Inflammatory macrophage treated with lipopolysaccharide for 1 hour (primary cell): Measurements from ENCODE around the gene TLCD2.

Source experiments
- DNase-seq, 2 donors: peaks; one replicate each; pipeline ENCODE4 v3.0.0-alpha.2; 2020 to 2022

Gene TLCD2

DNA sequence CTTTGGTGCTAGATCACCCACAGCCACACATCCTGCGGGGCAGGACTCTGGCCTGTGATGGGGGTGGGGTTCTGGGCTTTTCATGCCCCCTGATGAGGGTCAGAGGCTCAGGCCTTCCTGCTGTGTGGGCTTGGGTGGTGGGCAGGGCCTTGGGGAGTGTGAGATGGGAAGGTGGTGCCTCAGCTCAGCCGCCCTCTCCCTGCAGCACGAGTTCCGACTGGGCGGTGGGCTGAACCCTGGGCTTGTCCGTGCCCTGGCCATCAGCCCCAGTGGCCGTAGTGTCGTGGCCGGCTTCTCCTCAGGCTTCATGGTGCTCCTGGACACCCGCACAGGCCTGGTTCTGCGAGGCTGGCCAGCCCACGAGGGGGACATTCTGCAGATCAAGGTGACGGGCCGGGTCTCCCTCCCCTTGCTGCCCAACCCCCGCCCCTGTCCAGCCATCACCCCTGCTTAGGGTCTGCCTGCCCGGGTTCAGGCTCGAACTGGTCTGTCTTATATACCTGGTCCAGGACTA lies 25.7 kb upstream of the TLCD2 start:
- no peak for DNase-seq

DNA sequence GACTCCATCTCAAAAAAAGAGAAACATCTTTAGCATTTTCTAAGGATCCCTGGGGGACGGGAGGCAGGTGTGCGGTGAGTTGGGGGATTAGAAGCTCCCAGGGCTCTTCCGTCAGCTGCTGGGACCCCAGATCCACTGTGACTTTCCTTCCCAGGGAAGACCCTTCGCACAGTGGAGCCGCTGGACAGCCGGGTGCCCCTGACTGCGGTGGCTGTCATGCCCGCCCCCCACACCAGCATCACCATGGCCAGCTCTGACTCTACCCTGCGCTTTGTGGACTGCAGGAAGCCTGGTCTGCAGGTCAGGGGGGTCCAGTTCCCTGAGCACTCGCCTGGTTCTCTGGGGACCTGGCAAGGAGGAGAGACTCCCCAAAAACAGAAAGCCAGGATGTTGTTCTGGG lies 25.2 kb upstream of the TLCD2 start:
- DNase-seq = no peak

DNA sequence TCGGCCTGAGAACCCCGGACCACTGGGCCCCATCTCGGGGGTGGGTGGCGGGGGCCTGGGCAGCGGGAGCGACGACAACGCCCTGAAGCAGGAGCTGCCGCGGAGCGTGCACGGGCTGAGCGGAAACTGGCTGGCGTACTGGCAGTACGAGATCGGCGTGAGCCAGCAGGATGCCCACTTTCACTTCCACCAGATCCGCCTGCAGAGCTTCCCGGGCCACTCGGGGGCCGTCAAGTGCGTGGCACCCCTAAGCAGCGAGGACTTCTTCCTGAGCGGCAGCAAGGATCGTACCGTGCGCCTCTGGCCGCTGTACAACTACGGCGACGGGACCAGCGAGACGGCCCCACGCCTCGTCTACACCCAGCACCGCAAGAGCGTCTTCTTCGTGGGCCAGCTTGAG lies 23.6 kb upstream of the TLCD2 start:
- no peak for DNase-seq

DNA sequence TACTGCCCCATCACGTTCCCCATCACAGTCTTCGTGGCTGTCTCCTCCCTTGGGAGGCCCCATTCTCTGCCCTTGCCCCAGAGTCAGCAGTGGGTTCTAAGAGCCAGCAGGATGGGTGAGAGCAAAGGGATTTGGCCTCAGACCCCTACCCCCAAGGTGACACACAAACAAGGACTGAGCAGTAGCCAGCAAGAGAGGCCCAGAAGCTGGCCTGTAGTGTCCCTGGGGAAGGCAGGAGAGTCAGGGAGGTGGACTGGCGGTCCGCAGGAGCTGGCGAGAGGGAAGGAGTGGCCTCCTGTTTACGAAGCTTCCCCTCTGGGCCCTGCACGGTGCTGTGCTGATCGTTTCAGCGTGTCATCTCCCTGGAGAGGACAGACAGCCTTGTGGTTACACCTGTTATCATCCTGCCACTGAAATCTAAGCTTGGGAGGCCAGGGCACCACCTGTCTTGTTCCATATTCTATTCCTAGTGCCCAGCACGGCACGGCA lies 22.7 kb upstream of the TLCD2 start:
- DNase-seq = no peak

DNA sequence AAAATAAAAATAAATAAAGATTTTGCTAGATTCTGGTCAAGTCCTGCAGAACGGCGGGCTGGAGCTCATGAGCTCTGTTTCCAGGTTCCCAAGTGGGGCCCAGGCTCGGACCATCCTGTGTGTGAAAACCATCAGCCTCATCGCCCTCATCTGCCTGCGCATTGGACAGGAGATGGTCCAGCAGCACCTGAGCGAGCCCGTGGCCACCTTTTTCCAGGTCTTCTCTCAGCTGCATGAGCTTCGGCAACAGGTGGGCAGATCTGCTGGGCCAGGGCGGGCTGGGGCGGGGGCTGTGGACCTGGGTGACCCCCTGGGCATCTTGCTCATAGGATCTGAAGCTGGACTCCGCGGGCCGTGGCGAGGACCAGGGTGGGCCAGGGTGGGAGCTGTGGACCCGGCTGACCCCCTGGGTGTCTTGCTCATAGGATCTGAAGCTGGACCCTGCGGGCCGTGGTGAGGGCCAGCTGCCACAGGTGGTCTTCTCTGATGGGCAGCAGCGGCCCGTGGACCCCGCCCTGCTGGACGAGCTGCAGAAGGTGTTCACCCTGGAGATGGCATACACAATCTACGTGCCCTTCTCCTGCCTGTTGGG lies 22.2 kb upstream of the TLCD2 start:
- no peak for DNase-seq

DNA sequence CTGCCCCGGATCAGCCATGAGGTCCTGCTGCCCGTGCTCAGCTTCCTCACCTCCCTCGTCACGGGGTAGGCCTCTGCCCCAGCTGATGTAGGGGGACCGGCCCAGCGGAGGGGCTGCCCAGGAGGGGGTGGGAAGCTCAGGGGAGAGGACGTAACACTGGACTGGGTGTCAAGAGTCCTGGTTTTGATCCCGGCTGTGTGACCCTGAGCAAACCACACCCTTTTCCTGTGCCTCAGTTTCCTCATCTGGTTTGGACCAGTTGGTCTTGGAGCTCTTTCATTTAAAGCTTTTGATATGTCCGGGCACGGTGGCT lies 21.0 kb upstream of the TLCD2 start:
- no peak for DNase-seq

DNA sequence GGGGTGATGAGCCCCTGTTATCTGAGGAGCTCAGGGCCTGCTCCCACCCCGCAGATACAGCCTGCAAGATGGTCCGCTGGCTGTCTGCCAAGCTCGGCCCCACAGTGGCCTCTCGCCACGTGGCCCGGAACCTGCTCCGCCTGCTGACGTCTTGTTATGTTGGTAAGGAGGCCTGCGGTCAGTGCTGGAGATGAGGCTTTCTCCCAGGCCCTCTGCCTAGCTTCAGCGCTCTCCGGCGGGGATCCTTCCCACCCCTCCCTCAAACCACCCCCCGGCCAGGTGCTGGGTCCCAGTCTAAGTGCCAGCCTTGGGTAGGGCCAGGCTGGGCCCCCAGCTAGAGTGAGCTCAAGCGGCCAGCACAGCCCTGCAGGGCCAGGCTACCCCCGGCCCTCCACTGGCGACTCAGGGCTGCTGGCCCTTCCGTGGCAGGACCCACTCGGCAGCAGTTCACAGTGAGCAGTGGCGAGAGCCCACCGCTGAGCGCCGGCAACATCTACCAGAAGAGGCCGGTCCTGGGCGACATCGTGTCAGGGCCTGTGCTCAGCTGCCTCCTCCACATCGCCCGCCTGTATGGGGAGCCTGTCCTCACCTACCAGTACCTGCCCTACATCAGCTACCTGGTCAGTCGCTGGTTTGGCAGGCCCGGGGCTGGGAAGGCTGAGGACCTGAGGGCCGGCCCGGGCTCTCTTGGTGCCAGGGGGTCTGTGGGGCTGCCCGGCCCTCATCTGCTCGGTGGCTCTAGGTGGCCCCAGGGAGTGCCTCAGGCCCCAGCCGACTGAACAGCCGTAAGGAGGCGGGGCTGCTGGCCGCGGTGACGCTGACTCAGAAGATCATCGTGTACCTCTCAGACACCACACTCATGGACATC lies 20.4 kb upstream of the TLCD2 start:
- no peak for DNase-seq

DNA sequence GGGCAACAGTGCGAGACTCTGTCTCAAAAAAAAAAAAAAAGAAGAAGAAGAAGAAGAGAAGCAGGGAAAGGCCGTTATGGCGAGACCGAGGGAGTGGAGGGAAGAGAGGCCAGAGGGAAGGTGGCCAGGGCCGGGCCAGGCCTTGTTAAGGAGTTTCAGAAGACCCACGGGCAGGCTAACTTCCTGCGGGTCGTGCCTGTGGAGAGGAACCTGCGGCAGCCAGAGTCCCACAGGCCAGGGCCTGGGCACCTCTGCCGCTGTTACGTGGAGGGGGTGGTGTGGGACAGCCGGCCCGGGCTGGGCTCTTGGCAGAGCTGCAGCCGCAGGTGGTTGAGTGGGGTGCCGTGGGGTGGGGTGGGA lies 19.8 kb upstream of the TLCD2 start:
- peak; percentile 48 to 60 for DNase-seq

DNA sequence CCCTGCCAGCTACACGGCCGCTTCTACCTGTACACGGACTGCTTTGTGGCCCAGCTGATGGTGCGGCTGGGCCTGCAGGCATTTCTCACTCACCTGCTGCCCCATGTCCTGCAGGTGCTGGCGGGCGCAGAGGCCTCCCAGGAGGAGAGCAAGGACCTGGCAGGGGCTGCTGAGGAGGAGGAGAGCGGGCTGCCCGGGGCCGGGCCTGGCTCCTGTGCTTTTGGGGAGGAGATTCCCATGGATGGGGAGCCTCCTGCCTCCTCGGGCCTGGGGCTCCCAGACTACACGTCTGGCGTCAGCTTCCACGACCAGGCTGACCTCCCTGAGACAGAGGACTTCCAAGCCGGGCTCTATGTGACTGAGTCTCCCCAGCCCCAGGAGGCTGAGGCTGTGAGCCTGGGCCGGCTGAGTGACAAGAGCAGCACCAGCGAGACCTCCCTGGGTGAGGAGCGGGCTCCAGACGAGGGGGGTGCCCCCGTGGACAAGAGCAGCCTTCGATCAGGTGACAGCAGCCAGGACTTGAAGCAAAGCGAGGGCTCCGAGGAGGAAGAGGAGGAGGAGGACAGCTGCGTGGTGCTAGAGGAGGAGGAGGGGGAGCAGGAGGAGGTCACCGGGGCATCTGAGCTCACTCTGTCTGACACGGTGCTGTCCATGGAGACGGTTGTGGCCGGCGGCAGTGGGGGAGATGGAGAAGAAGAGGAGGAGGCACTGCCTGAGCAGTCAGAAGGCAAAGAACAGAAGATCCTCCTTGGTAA lies 17.9 kb upstream of the TLCD2 start:
- no peak for DNase-seq

DNA sequence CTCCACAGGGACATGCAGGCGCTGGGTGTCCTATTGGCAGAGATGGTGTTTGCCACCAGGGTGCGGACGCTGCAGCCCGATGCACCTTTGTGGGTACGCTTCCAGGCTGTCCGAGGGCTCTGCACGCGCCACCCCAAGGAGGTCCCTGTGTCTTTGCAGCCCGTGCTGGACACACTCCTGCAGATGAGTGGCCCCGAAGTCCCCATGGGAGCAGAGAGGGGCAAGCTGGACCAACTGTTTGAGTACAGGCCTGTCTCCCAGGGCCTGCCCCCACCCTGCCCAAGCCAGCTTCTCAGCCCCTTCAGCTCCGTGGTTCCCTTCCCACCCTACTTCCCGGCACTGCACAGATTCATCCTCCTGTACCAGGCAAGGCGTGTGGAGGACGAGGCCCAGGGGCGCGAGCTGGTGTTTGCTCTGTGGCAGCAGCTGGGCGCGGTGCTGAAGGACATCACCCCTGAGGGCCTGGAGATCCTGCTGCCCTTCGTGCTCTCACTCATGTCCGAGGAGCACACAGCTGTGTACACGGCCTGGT lies 17.1 kb upstream of the TLCD2 start:
- no peak for DNase-seq

DNA sequence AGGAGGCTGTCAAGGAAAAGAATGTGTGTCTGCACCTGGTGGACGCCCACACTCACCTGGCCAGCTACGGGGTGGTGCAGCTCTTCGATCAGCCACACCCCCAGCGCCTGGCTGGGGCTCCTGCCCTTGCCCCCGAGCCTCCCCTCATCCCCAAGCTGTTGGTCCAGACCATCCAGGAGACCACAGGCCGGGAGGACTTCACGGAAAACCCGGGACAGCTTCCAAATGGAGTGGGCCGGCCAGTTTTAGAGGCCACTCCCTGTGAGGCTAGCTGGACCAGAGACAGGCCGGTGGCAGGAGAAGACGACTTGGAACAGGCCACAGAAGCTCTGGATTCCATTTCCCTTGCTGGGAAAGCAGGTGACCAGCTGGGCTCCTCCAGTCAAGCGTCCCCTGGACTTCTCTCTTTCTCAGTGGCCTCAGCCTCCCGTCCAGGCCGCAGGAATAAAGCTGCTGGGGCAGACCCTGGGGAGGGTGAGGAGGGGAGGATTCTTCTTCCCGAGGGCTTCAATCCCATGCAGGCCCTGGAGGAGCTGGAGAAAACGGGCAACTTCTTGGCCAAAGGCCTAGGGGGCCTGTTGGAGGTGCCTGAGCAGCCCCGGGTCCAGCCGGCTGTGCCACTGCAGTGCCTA lies 16.6 kb upstream of the TLCD2 start:
- DNase-seq = no peak

DNA sequence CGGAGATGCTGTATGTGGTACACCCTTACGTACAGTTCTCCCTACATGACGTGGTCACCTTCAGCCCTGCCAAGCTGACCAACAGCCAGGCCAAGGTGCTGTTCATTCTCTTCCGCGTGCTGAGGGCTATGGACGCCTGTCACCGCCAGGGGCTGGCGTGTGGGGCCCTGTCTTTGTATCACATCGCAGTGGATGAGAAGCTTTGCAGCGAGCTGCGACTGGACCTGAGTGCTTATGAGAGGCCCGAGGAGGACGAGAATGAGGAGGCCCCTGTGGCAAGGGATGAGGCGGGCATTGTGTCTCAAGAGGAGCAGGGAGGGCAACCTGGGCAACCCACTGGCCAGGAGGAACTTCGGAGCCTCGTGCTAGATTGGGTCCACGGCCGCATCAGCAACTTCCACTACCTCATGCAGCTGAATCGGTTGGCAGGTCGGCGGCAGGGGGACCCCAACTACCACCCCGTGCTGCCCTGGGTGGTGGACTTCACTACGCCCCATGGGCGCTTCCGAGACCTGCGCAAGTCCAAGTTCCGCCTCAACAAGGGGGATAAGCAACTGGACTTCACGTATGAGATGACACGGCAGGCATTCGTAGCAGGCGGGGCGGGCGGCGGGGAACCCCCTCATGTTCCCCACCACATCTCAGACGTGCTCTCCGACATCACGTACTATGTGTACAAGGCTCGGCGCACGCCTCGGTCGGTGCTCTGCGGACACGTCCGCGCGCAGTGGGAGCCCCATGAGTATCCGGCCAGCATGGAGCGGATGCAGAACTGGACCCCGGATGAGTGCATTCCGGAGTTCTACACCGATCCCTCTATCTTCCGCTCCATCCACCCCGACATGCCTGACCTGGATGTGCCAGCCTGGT lies 15.7 kb upstream of the TLCD2 start:
- no peak for DNase-seq

DNA sequence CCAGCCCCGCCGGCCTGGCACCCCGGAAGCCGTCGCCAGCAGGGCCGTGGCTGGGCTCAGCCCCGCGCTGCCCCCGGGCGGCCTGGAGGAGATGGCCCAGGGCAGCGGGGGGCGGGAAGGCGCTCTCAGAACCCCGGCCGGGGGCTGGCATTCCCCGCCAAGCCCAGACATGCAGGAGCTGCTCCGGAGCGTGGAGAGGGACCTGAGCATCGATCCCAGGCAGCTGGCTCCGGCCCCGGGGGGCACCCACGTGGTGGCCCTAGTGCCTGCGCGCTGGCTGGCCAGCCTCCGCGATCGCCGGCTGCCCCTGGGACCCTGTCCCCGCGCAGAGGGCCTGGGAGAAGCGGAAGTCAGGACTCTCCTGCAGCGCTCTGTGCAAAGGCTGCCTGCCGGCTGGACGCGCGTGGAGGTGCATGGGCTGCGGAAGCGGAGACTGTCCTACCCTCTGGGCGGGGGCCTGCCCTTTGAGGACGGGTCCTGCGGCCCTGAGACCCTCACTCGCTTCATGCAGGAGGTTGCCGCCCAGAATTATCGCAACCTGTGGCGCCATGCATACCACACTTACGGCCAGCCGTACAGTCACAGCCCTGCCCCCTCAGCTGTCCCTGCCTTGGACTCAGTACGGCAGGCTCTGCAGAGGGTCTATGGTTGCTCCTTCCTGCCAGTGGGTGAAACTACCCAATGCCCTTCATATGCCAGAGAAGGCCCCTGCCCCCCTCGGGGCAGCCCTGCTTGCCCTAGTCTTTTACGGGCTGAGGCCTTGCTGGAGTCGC lies 14.9 kb upstream of the TLCD2 start:
- peak in 1 of 2 donors; percentile 54 for DNase-seq

DNA sequence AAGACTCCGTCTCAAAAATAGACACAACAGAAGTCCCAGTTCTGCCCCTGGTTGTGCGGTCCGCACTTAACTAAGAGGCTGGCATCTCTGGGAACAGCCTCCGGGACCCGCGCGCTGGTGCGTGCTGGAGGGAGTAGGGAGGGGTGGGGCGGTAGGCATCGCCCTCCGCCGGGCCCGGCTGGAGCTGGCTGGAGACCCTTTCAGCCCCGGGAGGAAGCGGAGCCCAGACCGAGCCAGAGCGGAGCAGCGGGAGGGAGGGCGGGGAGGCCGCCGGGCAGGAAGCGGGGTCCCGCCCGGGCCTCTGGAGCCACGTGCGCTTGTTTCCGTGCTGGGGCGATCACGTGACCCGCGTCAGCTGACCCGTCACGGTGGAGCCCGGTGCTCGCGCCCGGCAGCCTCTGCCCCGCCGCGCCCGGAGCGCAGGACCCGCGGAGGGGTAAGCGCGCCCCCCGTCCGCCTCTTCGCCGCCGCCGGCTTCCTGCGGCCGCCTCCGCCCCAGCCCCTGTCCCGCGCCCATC lies 14.2 kb upstream of the TLCD2 start, which contains the start of gene WDR81:
TSS of gene WDR81 (plus strand) at position 354 of the 518 bp plus-strand sequence. CDS start 256 bp downstream, outside the sequence.
- DNase-seq = peak; percentile 69 to 70

DNA sequence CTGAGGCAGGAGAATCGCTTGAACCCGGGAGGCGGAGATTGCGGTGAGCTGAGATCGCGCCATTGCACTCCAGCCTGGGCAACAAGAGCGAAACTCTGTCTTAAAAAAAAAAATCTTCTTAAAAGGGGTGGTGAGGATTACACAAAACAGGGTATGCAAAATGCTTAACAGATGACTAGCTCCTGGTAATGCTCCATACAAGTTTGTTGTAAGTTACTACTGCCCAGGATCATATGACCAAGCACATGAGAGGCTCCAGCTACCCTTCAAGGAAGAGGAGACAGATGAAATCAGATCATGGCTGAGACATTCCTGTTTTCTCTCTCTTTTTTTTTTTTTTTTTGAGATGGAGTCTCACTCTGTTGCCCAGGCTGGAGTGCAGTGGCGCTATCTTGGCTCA lies 11.8 kb upstream of the TLCD2 start:
- peak in 1 of 2 donors; percentile 61 for DNase-seq

DNA sequence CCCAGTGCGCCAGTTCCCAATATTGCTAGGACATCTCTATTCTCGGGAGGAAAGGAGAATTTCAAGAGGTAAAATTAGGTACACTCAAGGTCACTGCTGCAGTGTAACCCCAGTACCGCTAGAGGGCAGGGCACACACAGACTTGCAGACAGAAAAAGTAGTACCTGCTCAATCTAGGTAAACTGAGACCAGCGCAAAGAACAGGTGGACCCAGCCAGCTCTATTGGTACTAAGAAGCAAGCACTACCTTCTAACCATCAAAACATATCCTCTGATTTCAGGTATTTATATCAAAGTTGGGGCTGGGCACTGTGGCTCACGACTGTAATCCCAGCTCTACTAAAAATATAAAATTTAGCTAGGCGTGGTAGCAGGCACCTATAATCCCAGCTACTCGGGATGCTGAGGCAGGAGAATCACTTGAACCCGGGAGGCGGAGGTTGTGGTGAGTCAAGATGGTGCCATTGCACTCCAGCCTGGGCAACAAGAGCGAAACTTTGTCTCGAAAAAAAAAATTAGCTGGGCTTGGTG lies 10.7 kb upstream of the TLCD2 start:
- peak in 1 of 2 donors; percentile 77 for DNase-seq

DNA sequence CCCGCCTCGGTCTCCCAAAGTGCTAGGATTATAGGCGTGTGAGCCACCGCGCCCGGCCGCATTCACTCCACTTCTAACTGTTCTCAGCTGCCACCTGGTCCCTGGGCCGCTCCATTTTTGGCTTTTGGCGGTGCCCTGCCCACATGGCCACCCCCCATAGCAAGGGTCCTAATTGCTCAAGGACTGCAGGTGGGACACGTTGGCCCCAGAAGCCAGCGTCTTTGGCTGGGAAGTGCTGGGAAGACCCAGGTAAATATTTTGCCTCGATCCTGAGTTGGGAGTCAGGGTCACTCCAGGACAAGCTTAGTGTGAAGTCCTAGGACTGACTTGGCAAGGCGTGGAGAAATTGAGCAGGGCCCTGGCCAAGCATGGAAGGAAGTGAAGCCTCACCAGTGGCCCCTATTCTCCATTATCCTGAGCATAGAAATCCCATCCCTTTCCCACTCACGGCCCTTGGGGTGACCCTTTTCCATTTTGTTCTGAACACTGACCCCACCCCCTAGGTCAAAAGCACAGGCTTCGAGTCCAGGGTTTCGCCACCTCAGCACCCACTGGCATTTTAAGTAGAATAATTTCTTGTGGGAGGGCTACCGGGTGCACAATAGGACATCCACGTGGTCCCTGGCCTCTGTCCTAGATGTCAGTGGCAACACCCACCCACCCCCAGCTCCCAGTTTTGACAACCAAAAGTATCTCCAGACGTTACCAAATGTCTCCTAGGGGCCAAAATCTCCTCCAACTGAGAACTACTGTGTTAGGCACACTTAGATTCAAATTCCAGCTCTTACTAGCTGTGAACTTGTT lies 8.4 kb upstream of the TLCD2 start:
- DNase-seq = peak in 1 of 2 donors; percentile 44

DNA sequence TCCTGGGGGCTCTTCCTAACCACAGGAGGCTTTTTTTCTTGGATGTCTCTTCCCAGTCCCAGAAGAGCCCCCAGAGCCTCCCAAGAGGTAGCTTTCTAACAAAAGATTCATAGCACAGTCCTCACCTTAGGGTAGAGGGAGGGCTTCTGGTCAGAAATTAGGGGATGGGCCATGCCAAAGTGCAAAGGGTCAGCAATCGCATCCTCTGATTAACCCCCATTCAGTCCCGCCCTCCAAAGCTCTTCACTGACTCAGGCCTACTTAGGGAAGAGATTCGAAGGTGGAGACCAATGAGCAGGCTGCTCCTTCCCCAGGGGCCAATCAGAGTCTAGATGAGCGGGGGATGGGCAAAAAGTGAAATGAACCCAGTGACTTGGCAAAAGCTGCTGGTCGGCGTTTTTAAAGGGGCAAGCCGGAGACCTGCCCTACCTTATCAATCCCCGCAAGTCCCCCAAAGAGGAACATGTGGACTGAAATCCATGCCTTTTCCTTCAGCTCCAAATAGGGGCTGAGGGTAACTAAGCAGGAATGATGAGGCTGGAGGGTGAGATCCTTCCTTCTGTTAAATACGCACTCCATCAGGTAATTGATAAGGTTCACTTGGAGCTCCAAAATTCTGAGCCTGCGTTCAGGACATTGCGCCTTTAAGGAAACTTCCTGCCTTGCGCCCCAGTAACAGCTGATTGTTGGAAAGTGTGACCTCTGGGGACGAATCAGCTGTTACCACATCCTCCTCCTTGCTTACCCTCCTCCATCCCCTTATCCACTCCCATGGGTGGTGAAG lies 6.9 kb upstream of the TLCD2 start:
- DNase-seq = peak; percentile 98
